SK-N-SH (cell line): Measurements from ENCODE around the gene AKR1C4. TPM values are rescaled to one million over a fixed set of nuclear protein-coding genes. Genes with fewer than 3 reads are reported as not detected.

Experiments
- CTCF ChIA-PET: fragments of 300-600, 350-600 bp; formaldehyde crosslinking; extraction: SDS; loops from one replicate; lab custom pipeline; 2021; lab: Yijun Ruan, JAX
- POLR2A ChIA-PET: fragments of 350-600 bp; sonication (Branson Sonifier 250); formaldehyde crosslinking; extraction: SDS; loops from one replicate; lab custom pipeline; 2020; ENCODE audit warnings: antibody characterized with exemption, inconsistent platforms; lab: Yijun Ruan, JAX
- DNase-seq: peaks from one replicate; pipeline ENCODE4 v3.0.0; 2012
- H2AFZ ChIP-seq: fragments of 200-600 bp; sonication (generic); 2 replicates; pipeline ENCODE4 v1.8.1; 2016; ENCODE audit warnings: antibody characterized with exemption, mild to moderate bottlenecking, low read depth
- H3F3A ChIP-seq: fragments of 200-600 bp; sonication (generic); replicated peaks from 2 replicates; pipeline ENCODE3; 2016; ENCODE audit warnings: antibody characterized with exemption, mild to moderate bottlenecking; ENCODE audit not compliant: insufficient read depth
- H3K27ac ChIP-seq, 2 experiments: fragments of 200-500 bp in 1 of 2; fragments of 200-600 bp in 1 of 2; sonication (Bioruptor generic) in 1 of 2; sonication (generic), shearing (Covaris generic) in 1 of 2; 2 replicates each; pipeline versions ENCODE4 v1.5.1 to v1.6.1; 2014 to 2016; ENCODE audit warnings: low read depth in 2 of 2, inconsistent platforms in 1 of 2, low read length in 1 of 2, mild to moderate bottlenecking in 1 of 2, mixed read lengths in 1 of 2
- H3K27me3 ChIP-seq: fragments of 200-600 bp; sonication (generic), shearing (Covaris generic); 2 replicates; pipeline ENCODE4 v1.6.1; 2016; ENCODE audit warnings: mixed run types; ENCODE audit not compliant: insufficient read depth
- H3K36me3 ChIP-seq, 2 experiments: fragments of 200-500 bp in 1 of 2; fragments of 200-600 bp in 1 of 2; sonication (Bioruptor generic) in 1 of 2; sonication (generic) in 1 of 2; replicated peaks in 1 of 2; 2 replicates each; pipeline versions ENCODE3 to v1.5.1; 2014 to 2016; ENCODE audit warnings: low read length in 1 of 2, mild to moderate bottlenecking in 1 of 2; ENCODE audit not compliant: insufficient read depth in 2 of 2, control insufficient read depth in 1 of 2
- H3K4me1 ChIP-seq, 2 experiments: fragments of 200-500 bp in 1 of 2; fragments of 200-600 bp in 1 of 2; sonication (Bioruptor generic) in 1 of 2; sonication (generic), shearing (Covaris generic) in 1 of 2; 2 replicates each; pipeline versions ENCODE4 v1.5.1 to v1.6.1; 2014 to 2016; ENCODE audit warnings: low read depth in 1 of 2, low read length in 1 of 2, mixed run types in 1 of 2; ENCODE audit not compliant: insufficient read depth in 2 of 2, control insufficient read depth in 1 of 2
- H3K4me2 ChIP-seq: fragments of 200-600 bp; sonication (generic), shearing (Covaris generic); 2 replicates; pipeline ENCODE4 v1.6.1; 2017; ENCODE audit warnings: mixed run types
- H3K4me3 ChIP-seq, 2 experiments: fragments of 200-500 bp in 1 of 2; fragments of 200-600 bp in 1 of 2; sonication (Bioruptor generic) in 1 of 2; sonication (generic), shearing (Covaris generic) in 1 of 2; 2 replicates each; pipeline versions ENCODE4 v1.5.1 to v1.8.1; 2014 to 2016; ENCODE audit warnings: low read depth in 2 of 2, inconsistent platforms in 1 of 2, low read length in 1 of 2, mild to moderate bottlenecking in 1 of 2, mixed read lengths in 1 of 2, moderate library complexity in 1 of 2
- H3K79me2 ChIP-seq: fragments of 200-600 bp; sonication (generic); 2 replicates; pipeline ENCODE4 v1.8.1; 2017; ENCODE audit warnings: mild to moderate bottlenecking; ENCODE audit not compliant: insufficient read depth
- H3K9ac ChIP-seq: fragments of 200-600 bp; sonication (generic); 2 replicates; pipeline ENCODE4 v1.6.1; 2017; ENCODE audit warnings: mixed run types
- H3K9me2 ChIP-seq: fragments of 200-600 bp; sonication (generic); 2 replicates; pipeline ENCODE4 v1.6.1; 2017; ENCODE audit warnings: mixed run types
- H3K9me3 ChIP-seq: fragments of 200-600 bp; sonication (generic); 2 replicates; pipeline ENCODE4 v1.6.1; 2017; ENCODE audit warnings: mixed run types, mild to moderate bottlenecking, moderate library complexity
- H4K20me1 ChIP-seq: fragments of 200-600 bp; sonication (generic); 2 replicates; pipeline ENCODE4 v1.6.1; 2017; ENCODE audit warnings: mild to moderate bottlenecking, mixed run types; ENCODE audit not compliant: insufficient read depth
- CHD2 ChIP-seq: fragments of 150-350 bp; IDR thresholded peaks from 2 replicates; pipeline ENCODE4 v1.6.1; 2018; ENCODE audit warnings: low read length; ENCODE audit not compliant: partially characterized antibody
- ELF1 ChIP-seq: IDR thresholded peaks from 2 replicates; pipeline ENCODE4 v1.4.0; 2012
- EZH2phosphoT487 ChIP-seq: fragments of 200-600 bp; sonication (generic); IDR thresholded peaks from 2 replicates; pipeline ENCODE4 v1.6.1; 2017; ENCODE audit warnings: low read depth, mixed run types, mild to moderate bottlenecking, antibody characterized with exemption, moderate library complexity, borderline replicate concordance
- FOSL2 ChIP-seq: IDR thresholded peaks from 2 replicates; pipeline ENCODE4 v1.4.0; 2012; ENCODE audit warnings: low read depth, mild to moderate bottlenecking, moderate library complexity, borderline replicate concordance
- FOXM1 ChIP-seq: IDR thresholded peaks from 2 replicates; pipeline ENCODE4 v1.4.0; 2012; ENCODE audit warnings: low read depth, mild to moderate bottlenecking
- MEF2A ChIP-seq: IDR thresholded peaks from 2 replicates; pipeline ENCODE4 v1.4.0; 2012; ENCODE audit warnings: low read depth, borderline replicate concordance
- MXI1 ChIP-seq: IDR thresholded peaks from 2 replicates; pipeline ENCODE4 v1.6.1; 2012; ENCODE audit warnings: mild to moderate bottlenecking, low read depth, low read length, improper control_type of control experiment
- POLR2AphosphoS5 ChIP-seq: IDR thresholded peaks from 2 replicates; pipeline ENCODE4 v1.6.1; 2012; ENCODE audit warnings: low read depth, low read length
- RAD21 ChIP-seq: IDR thresholded peaks from 2 replicates; pipeline ENCODE4 v1.6.1; 2012; ENCODE audit warnings: mild to moderate bottlenecking, low read length
- RCOR1 ChIP-seq: fragments of 150-350 bp; IDR thresholded peaks from 2 replicates; pipeline ENCODE4 v1.6.1; 2017; ENCODE audit warnings: antibody characterized with exemption, low read length
- RXRA ChIP-seq: IDR thresholded peaks from 2 replicates; pipeline ENCODE4 v1.4.0; 2012; ENCODE audit warnings: low read depth, mild to moderate bottlenecking, borderline replicate concordance
- USF1 ChIP-seq: IDR thresholded peaks from 2 replicates; pipeline ENCODE4 v1.4.0; 2012; ENCODE audit warnings: low read depth, borderline replicate concordance
- YY1 ChIP-seq: IDR thresholded peaks from 2 replicates; pipeline ENCODE4 v1.4.0; 2012; ENCODE audit warnings: low read depth, mild to moderate bottlenecking
- ZBTB33 ChIP-seq: IDR thresholded peaks from 2 replicates; pipeline ENCODE4 v1.4.0; 2012; ENCODE audit warnings: low read depth, borderline replicate concordance
- WGBS: methylation state at CpG from one replicate; pipeline ENCODE4 v1.1.6; 2017; ENCODE audit warnings: low lambda C conversion rate; 5-methylcytosine and 5-hydroxymethylcytosine counted together
- polyA plus RNA-seq, 3 experiments: library from polyadenylated mRNA; depleted of rRNA; stranded (reverse); fragments of >200 nt; gene quantifications; 2 replicates each; pipeline ENCODE4 v1.2.3, GENCODE V29; 2012
- TF ChIP-seq, protein P1 (sequence below): fragments of 200-600 bp; sonication (generic); IDR thresholded peaks from 2 replicates; pipeline ENCODE4 v1.6.1; 2017; ENCODE audit warnings: antibody characterized with exemption, mild to moderate bottlenecking, moderate library complexity
- TF ChIP-seq, protein P2 (sequence below): fragments of 150-350 bp; IDR thresholded peaks from 2 replicates; pipeline ENCODE4 v1.6.1; 2017; ENCODE audit warnings: antibody characterized with exemption, low read length, low read depth, borderline replicate concordance
- TF ChIP-seq, protein P3 (sequence below): fragments of 150-350 bp; IDR thresholded peaks from 2 replicates; pipeline ENCODE4 v1.6.1; 2016; ENCODE audit warnings: mild to moderate bottlenecking, low read depth, low read length

AKR1C4 gene
- polyA plus RNA-seq, 1 of the 3 experiments (the other 2 are of a cell fraction) = not detected

GRCh38 chr10:5229019-5229418, 32.4 kb downstream of the AKR1C4 start:
- WGBS = 40% methylated on average over 8 of the region's 8 CpGs
- Histone ChIP-seq H3K79me2 (no peaks in the 10 kb centered on the region), H3K4me2 (no peak overlapping the region), H2AFZ (no peak overlapping the region)
- TF ChIP-seq YY1 (no peak), RXRA (no peak)
- TF ChIP-seq, protein P1, sequence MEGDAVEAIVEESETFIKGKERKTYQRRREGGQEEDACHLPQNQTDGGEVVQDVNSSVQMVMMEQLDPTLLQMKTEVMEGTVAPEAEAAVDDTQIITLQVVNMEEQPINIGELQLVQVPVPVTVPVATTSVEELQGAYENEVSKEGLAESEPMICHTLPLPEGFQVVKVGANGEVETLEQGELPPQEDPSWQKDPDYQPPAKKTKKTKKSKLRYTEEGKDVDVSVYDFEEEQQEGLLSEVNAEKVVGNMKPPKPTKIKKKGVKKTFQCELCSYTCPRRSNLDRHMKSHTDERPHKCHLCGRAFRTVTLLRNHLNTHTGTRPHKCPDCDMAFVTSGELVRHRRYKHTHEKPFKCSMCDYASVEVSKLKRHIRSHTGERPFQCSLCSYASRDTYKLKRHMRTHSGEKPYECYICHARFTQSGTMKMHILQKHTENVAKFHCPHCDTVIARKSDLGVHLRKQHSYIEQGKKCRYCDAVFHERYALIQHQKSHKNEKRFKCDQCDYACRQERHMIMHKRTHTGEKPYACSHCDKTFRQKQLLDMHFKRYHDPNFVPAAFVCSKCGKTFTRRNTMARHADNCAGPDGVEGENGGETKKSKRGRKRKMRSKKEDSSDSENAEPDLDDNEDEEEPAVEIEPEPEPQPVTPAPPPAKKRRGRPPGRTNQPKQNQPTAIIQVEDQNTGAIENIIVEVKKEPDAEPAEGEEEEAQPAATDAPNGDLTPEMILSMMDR = no peak
- TF ChIP-seq, protein P2, sequence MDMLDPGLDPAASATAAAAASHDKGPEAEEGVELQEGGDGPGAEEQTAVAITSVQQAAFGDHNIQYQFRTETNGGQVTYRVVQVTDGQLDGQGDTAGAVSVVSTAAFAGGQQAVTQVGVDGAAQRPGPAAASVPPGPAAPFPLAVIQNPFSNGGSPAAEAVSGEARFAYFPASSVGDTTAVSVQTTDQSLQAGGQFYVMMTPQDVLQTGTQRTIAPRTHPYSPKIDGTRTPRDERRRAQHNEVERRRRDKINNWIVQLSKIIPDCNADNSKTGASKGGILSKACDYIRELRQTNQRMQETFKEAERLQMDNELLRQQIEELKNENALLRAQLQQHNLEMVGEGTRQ = no peak
- TF ChIP-seq, all 33 proteins: peak for 0
- ChIA-PET CTCF (no interaction called here), POLR2A (no interaction called here)
- H3K4me3 ChIP-seq = no peak overlapping the region
- DNase-seq = no peak
- H3K27ac ChIP-seq = no peak overlapping the region
- H3K36me3 ChIP-seq = no peaks in the 10 kb centered on the region
- H3K9ac ChIP-seq = no peak overlapping the region
- no peaks in the 10 kb centered on the region for H3K9me2 ChIP-seq
- H3K4me1 ChIP-seq = no peaks in the 10 kb centered on the region
- H4K20me1 ChIP-seq = no peaks in the 10 kb centered on the region
- H3F3A ChIP-seq = no peaks in the 10 kb centered on the region
- no peaks in the 10 kb centered on the region for H3K27me3 ChIP-seq
- no peaks in the 10 kb centered on the region for H3K9me3 ChIP-seq

- no peaks in the 10 kb centered on the region for H3K79me2 ChIP-seq
- ChIA-PET POLR2A (no interaction called here), CTCF (interaction anchor here (0.6 kb wide), 1 partner anchor 211 kb away, joined by 3 read pairs; no protein-coding TSS in a partner anchor)
- H3K9ac ChIP-seq = no peak overlapping the region
- H3K27me3 ChIP-seq = no peaks in the 10 kb centered on the region
- H3K36me3 ChIP-seq = no peaks in the 10 kb centered on the region
- WGBS = 7% methylated on average over 2 of the region's 2 CpGs
- H3K9me3 ChIP-seq = no peaks in the 10 kb centered on the region
- H3F3A ChIP-seq = no peaks in the 10 kb centered on the region
- H2AFZ ChIP-seq = no peak overlapping the region
- H4K20me1 ChIP-seq = no peaks in the 10 kb centered on the region
- H3K4me3 ChIP-seq = no peak overlapping the region
- H3K4me2 ChIP-seq = no peak overlapping the region
- DNase-seq = no peak
- H3K9me2 ChIP-seq = no peaks in the 10 kb centered on the region
- no peaks in the 10 kb centered on the region for H3K4me1 ChIP-seq
- no peak overlapping the region for H3K27ac ChIP-seq
- TF ChIP-seq FOXM1 (no peak), EZH2phosphoT487 (no peak), ZBTB33 (no peak), MXI1 (no peak), FOSL2 (no peak), USF1 (no peak), POLR2AphosphoS5 (no peak), ELF1 (no peak), CHD2 (no peak), RCOR1 (no peak), RAD21 (no peak), MEF2A (no peak), YY1 (no peak)
- TF ChIP-seq, protein P3, sequence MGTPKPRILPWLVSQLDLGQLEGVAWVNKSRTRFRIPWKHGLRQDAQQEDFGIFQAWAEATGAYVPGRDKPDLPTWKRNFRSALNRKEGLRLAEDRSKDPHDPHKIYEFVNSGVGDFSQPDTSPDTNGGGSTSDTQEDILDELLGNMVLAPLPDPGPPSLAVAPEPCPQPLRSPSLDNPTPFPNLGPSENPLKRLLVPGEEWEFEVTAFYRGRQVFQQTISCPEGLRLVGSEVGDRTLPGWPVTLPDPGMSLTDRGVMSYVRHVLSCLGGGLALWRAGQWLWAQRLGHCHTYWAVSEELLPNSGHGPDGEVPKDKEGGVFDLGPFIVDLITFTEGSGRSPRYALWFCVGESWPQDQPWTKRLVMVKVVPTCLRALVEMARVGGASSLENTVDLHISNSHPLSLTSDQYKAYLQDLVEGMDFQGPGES = no peak
- TF ChIP-seq, protein P1 = no peak
- TF ChIP-seq, protein P2 = no peak
Observed at GRCh38 chr10:5233324-5233723, 36.7 kb downstream of the AKR1C4 start.
